Neural cell (in vitro differentiated cells): ENCODE results near the gene LRRC38.

Experiments used
- EZH2 ChIP-seq: fragments of 200-600, 300-800 bp; shearing (Covaris generic), sonication (generic); IDR thresholded peaks from 2 replicates; pipeline ENCODE4 v1.6.1; 2014; ENCODE audit warnings: antibody characterized with exemption, low read length, borderline replicate concordance, mild to moderate bottlenecking; ENCODE audit not compliant: insufficient read depth, poor library complexity, severe bottlenecking
- POLR2AphosphoS5 ChIP-seq: IDR thresholded peaks from 2 replicates; pipeline ENCODE4 v1.6.1; 2012
- RAD21 ChIP-seq: fragments of 450-650 bp; conservative IDR thresholded peaks from 2 replicates; pipeline ENCODE4 v1.6.1; 2014; ENCODE audit warnings: antibody characterized with exemption, mild to moderate bottlenecking, moderate library complexity
- SMC3 ChIP-seq: fragments of 450-650 bp; conservative IDR thresholded peaks from 2 replicates; pipeline ENCODE4 v1.6.1; 2014; ENCODE audit warnings: antibody characterized with exemption, mild to moderate bottlenecking, moderate library complexity; ENCODE audit not compliant: poor library complexity
- TAF1 ChIP-seq: IDR thresholded peaks from 2 replicates; pipeline ENCODE4 v1.6.1; 2012; ENCODE audit warnings: low read depth
- TF ChIP-seq, protein P1 (sequence below): fragments of 450-650 bp; IDR thresholded peaks from 2 replicates; pipeline ENCODE4 v1.5.1; 2014; ENCODE audit warnings: antibody characterized with exemption, mild to moderate bottlenecking, moderate library complexity; ENCODE audit not compliant: poor library complexity, severe bottlenecking

DNA sequence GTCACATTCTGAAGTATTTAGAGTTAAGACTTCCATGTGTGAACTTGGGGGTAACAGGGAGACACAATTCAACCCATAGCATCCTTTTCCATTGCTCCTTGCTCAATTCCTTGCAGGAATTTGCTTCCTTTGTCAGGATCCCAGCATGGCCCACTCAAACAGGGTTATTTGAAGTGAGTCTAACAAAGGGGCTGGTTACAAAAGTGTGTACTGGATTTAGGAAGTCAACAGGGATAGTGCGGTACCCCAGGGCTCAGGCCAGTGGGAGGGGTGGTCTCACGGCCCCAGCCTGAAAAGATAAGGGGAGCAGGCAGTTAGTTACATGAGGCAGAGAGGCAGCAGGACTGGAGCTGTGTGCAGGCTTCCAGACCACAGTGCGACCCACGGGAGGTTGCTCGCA lies 14.4 kb downstream of the LRRC38 start:
- TF ChIP-seq, protein P1, sequence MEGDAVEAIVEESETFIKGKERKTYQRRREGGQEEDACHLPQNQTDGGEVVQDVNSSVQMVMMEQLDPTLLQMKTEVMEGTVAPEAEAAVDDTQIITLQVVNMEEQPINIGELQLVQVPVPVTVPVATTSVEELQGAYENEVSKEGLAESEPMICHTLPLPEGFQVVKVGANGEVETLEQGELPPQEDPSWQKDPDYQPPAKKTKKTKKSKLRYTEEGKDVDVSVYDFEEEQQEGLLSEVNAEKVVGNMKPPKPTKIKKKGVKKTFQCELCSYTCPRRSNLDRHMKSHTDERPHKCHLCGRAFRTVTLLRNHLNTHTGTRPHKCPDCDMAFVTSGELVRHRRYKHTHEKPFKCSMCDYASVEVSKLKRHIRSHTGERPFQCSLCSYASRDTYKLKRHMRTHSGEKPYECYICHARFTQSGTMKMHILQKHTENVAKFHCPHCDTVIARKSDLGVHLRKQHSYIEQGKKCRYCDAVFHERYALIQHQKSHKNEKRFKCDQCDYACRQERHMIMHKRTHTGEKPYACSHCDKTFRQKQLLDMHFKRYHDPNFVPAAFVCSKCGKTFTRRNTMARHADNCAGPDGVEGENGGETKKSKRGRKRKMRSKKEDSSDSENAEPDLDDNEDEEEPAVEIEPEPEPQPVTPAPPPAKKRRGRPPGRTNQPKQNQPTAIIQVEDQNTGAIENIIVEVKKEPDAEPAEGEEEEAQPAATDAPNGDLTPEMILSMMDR, result no peak
- no peak for TF ChIP-seq TAF1
- no peak for TF ChIP-seq EZH2
- no peak for TF ChIP-seq RAD21
- no peak for TF ChIP-seq POLR2AphosphoS5
- TF ChIP-seq SMC3, result no peak
